MM.1S (cell line): ENCODE results near the gene MCCD1.

Experiments
- DNase-seq: peaks from one replicate; pipeline ENCODE4 v3.0.0-alpha.2; 2015
- H2AFZ ChIP-seq: fragments of 300-600 bp; sonication (generic); 2 replicates; pipeline ENCODE4 v1.6.0; 2016; ENCODE audit warnings: antibody characterized with exemption, low read length
- H3F3A ChIP-seq: fragments of 300-600 bp; sonication (generic); 2 replicates; pipeline ENCODE4 v1.6.1; 2016; ENCODE audit warnings: mild to moderate bottlenecking, antibody characterized with exemption, low read length, moderate library complexity, mixed read lengths; ENCODE audit not compliant: insufficient read depth
- H3K27ac ChIP-seq: fragments of 300-600 bp; sonication (generic); 2 replicates; pipeline ENCODE4 v1.5.1; 2016; ENCODE audit warnings: mild to moderate bottlenecking, low read length
- H3K27me3 ChIP-seq: fragments of 300-600 bp; sonication (generic); replicated peaks from 2 replicates; pipeline ENCODE4 v1.6.0; 2016; ENCODE audit warnings: low read length; ENCODE audit not compliant: insufficient read depth
- H3K36me3 ChIP-seq: fragments of 300-600 bp; sonication (generic); replicated peaks from 2 replicates; pipeline ENCODE4 v1.6.1; 2016; ENCODE audit warnings: mild to moderate bottlenecking, low read length, mixed read lengths; ENCODE audit not compliant: insufficient read depth
- H3K4me1 ChIP-seq: fragments of 300-600 bp; sonication (generic); 2 replicates; pipeline ENCODE4 v1.6.1; 2016; ENCODE audit warnings: low read length, mixed read lengths
- H3K4me2 ChIP-seq: fragments of 300-600 bp; sonication (generic); 2 replicates; pipeline ENCODE4 v1.6.0; 2016; ENCODE audit warnings: low read depth, low read length
- H3K4me3 ChIP-seq: fragments of 300-600 bp; sonication (generic); 2 replicates; pipeline ENCODE4 v1.5.1; 2016; ENCODE audit warnings: low read length, mixed read lengths
- H3K79me2 ChIP-seq: fragments of 300-600 bp; sonication (generic); 2 replicates; pipeline ENCODE4 v1.6.1; 2016; ENCODE audit warnings: mixed run types, low read length, mixed read lengths
- H3K9ac ChIP-seq: fragments of 300-600 bp; sonication (generic); 2 replicates; pipeline ENCODE4 v1.6.1; 2016; ENCODE audit warnings: low read length, mixed read lengths
- H3K9me2 ChIP-seq: fragments of 300-600 bp; sonication (generic); replicated peaks from 2 replicates; pipeline ENCODE4 v1.6.1; 2016; ENCODE audit warnings: mild to moderate bottlenecking, low read length, mixed read lengths; ENCODE audit not compliant: insufficient read depth
- H3K9me3 ChIP-seq: fragments of 300-600 bp; sonication (generic); replicated peaks from 2 replicates; pipeline ENCODE4 v1.6.1; 2016; ENCODE audit warnings: mild to moderate bottlenecking, low read length, mixed read lengths; ENCODE audit not compliant: insufficient read depth
- H4K20me1 ChIP-seq: fragments of 300-600 bp; sonication (generic); 2 replicates; pipeline ENCODE4 v1.6.1; 2016; ENCODE audit warnings: mild to moderate bottlenecking, low read length, moderate library complexity, mixed read lengths; ENCODE audit not compliant: insufficient read depth
- CTCF ChIP-seq: fragments of 300-600 bp; sonication (generic); IDR thresholded peaks from 2 replicates; pipeline ENCODE4 v1.5.1; 2016; ENCODE audit warnings: antibody characterized with exemption, low read length, mixed read lengths
- EZH2 ChIP-seq: fragments of 300-600 bp; sonication (generic); optimal IDR thresholded peaks from 2 replicates; pipeline ENCODE3; 2017; ENCODE audit warnings: low read depth, mild to moderate bottlenecking, antibody characterized with exemption, low read length, mixed read lengths
- EZH2phosphoT487 ChIP-seq: fragments of 300-600 bp; sonication (generic); IDR thresholded peaks from 2 replicates; pipeline ENCODE4 v1.6.1; 2018; ENCODE audit warnings: antibody characterized with exemption, low read length

The MCCD1 gene

GRCh38 chr6:31578184-31579118 is 49.7 kb downstream of the MCCD1 start:
- Histone ChIP-seq H3K4me1 (peaks cover 19% of the 10 kb centered on the region), H4K20me1 (no peaks in the 10 kb centered on the region), H3K9ac (no peak overlapping the region), H2AFZ (no peak overlapping the region), H3K4me3 (no peak overlapping the region), H3F3A (no peaks in the 10 kb centered on the region), H3K9me3 (no peaks in the 10 kb centered on the region), H3K36me3 (no peaks in the 10 kb centered on the region), H3K27me3 (peaks cover 78% of the 10 kb centered on the region), H3K4me2 (no peak overlapping the region), H3K27ac (no peak overlapping the region), H3K79me2 (no peaks in the 10 kb centered on the region), H3K9me2 (no peaks in the 10 kb centered on the region)
- TF ChIP-seq EZH2 (no peak), EZH2phosphoT487 (no peak), CTCF (no peak)
- no peak for DNase-seq

GRCh38 chr6:31579119-31579505 is 50.4 kb downstream of the MCCD1 start:
- Histone ChIP-seq H3F3A (no peaks in the 10 kb centered on the region), H4K20me1 (no peaks in the 10 kb centered on the region), H3K9ac (no peak overlapping the region), H2AFZ (no peak overlapping the region), H3K36me3 (no peaks in the 10 kb centered on the region), H3K9me3 (no peaks in the 10 kb centered on the region), H3K9me2 (no peaks in the 10 kb centered on the region), H3K79me2 (no peaks in the 10 kb centered on the region), H3K4me3 (no peak overlapping the region), H3K27me3 (peaks cover 77% of the 10 kb centered on the region), H3K4me1 (peaks cover 19% of the 10 kb centered on the region), H3K27ac (no peak overlapping the region), H3K4me2 (no peak overlapping the region)
- no peak for DNase-seq
- TF ChIP-seq EZH2 = no peak
- no peak for TF ChIP-seq EZH2phosphoT487
- no peak for TF ChIP-seq CTCF
